BE2C (cell line): ENCODE measurements around the gene TASP1.

ENCODE experiments used
- DNase-seq: peaks from one replicate; pipeline ENCODE4 v3.0.0-alpha.2; 2020
- H3K27me3 ChIP-seq: fragments of 250-450 bp; sonication (Bioruptor Pico); 2 replicates; pipeline ENCODE4 v1.5.1; 2020; ENCODE audit warnings: mild to moderate bottlenecking
- H3K36me3 ChIP-seq: fragments of 250-450 bp; sonication (Bioruptor Pico); 2 replicates; pipeline ENCODE4 v1.5.1; 2020; ENCODE audit warnings: mild to moderate bottlenecking
- H3K4me1 ChIP-seq: fragments of 250-450 bp; sonication (Bioruptor Pico); 2 replicates; pipeline ENCODE4 v1.5.1; 2020
- H3K4me3 ChIP-seq: 2 replicates; pipeline ENCODE4 v1.5.1; 2011; ENCODE audit warnings: low read depth, low read length
- H3K9me3 ChIP-seq: fragments of 250-450 bp; sonication (Bioruptor Pico); 2 replicates; pipeline ENCODE4 v1.5.1; 2020
- TF ChIP-seq, protein P1 (sequence below): IDR thresholded peaks from 2 replicates; pipeline ENCODE4 v1.5.1; 2012; ENCODE audit warnings: mild to moderate bottlenecking, low read depth, low read length

Gene TASP1

DNA sequence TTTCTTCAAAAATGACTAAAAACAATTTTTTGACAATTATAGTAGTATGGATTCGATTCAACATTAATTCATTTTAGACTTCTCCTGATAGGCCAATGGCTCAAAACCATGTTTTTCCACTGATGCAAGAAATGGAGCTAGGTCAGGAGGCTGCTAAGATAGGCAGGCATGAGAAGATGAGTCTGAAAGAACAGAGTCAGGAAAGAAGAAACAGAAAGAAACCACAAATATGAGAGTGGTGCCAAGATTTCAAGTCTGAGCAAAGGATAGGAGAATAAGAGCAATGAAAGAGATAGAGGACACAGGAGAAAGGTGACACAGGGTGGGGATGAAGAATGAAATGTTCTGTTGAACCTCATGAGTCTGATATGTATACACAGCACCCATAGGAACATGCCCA, 112.2 kb downstream of the TASP1 start:
- H3K4me3 ChIP-seq = no peak overlapping the region
- DNase-seq = no peak
- no peaks in the 10 kb centered on the region for H3K9me3 ChIP-seq
- TF ChIP-seq, protein P1, sequence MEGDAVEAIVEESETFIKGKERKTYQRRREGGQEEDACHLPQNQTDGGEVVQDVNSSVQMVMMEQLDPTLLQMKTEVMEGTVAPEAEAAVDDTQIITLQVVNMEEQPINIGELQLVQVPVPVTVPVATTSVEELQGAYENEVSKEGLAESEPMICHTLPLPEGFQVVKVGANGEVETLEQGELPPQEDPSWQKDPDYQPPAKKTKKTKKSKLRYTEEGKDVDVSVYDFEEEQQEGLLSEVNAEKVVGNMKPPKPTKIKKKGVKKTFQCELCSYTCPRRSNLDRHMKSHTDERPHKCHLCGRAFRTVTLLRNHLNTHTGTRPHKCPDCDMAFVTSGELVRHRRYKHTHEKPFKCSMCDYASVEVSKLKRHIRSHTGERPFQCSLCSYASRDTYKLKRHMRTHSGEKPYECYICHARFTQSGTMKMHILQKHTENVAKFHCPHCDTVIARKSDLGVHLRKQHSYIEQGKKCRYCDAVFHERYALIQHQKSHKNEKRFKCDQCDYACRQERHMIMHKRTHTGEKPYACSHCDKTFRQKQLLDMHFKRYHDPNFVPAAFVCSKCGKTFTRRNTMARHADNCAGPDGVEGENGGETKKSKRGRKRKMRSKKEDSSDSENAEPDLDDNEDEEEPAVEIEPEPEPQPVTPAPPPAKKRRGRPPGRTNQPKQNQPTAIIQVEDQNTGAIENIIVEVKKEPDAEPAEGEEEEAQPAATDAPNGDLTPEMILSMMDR = no peak
- no peaks in the 10 kb centered on the region; the same call in 1 of the 2 replicates for H3K36me3 ChIP-seq
- H3K27me3 ChIP-seq = no peaks in the 10 kb centered on the region
- H3K4me1 ChIP-seq = no peaks in the 10 kb centered on the region

DNA sequence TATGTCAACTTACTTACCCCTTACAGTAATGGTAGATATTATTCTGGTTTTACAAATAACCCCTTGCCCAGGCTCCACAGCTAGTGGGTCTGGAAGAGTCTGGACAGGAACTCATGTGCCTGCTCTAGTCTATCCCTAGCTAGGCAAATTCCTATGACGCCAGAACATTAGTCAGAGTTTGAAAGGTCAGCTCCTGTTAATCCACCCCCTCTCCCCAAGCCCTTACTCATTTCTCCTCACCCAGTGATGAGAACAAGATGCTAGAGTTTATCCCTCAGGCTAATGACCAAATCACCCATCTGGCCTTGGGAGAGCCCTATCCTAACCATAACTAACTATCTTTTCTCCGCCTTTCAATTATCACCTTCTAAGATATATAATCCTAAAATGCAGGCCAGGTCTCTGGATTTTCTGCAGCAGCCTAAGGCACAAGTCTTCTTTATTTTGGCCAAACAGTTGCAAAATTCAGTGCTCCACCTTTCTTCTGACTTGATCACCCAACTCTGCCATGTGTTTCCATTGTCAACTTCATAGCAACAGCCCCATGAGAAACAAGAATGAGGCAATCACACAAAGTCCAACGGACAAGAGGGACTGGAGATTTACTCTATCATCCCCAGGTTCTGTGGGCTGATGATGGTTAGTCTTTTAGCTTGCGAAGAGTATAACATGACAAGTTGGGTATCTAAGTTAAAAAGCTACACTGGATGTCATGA, 113.3 kb downstream of the TASP1 start:
- no peaks in the 10 kb centered on the region for H3K4me1 ChIP-seq
- no peak overlapping the region for H3K4me3 ChIP-seq
- H3K9me3 ChIP-seq = no peaks in the 10 kb centered on the region
- H3K36me3 ChIP-seq = no peaks in the 10 kb centered on the region; the same call in 1 of the 2 replicates
- H3K27me3 ChIP-seq = no peaks in the 10 kb centered on the region
- TF ChIP-seq, protein P1 = no peak
- no peak for DNase-seq

DNA sequence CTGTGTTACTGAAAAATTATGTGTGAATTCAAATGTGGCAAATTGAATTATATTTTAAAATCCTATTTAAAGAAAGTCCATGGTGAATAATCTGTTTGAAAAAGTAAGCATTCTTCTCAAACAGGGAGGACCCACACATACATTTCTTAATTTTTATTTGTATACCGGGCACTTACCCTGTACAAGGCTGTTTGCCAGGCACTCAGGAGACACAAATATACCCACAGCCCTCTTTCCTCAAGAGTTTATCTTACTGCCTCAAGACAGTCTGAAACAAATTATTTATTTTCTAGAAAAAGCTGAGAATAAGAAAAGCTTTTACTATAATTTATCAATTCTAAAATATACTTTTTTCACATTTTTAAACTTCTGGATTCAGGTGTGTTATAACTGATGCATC, 114.4 kb downstream of the TASP1 start:
- Histone ChIP-seq H3K27me3 (no peaks in the 10 kb centered on the region), H3K36me3 (no peaks in the 10 kb centered on the region; the same call in 1 of the 2 replicates), H3K4me1 (no peaks in the 10 kb centered on the region), H3K4me3 (no peak overlapping the region), H3K9me3 (no peaks in the 10 kb centered on the region)
- DNase-seq = no peak
- TF ChIP-seq, protein P1 = no peak

DNA sequence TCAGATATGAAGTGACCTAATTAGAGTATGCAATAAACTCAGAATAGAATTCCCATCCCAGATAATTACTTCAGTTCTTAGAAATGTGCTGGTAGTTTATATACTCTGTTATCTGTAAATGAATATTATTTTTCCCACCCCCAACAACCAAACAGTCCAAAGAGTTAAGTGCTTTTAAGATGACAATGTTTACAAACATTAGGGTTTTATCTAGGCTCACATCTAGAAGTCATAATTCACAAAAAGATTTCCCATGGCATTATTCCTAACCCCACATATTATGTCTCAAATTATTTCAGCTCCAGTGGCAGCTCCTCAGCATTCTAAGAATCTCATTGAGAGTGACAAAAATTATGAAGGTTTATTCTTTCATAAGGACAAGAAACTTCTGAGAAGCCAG, 120.9 kb downstream of the TASP1 start:
- H3K4me3 ChIP-seq = no peak overlapping the region
- DNase-seq = no peak
- H3K9me3 ChIP-seq = no peaks in the 10 kb centered on the region
- no peaks in the 10 kb centered on the region for H3K36me3 ChIP-seq
- TF ChIP-seq, protein P1 = no peak
- no peaks in the 10 kb centered on the region for H3K27me3 ChIP-seq
- no peaks in the 10 kb centered on the region for H3K4me1 ChIP-seq

DNA sequence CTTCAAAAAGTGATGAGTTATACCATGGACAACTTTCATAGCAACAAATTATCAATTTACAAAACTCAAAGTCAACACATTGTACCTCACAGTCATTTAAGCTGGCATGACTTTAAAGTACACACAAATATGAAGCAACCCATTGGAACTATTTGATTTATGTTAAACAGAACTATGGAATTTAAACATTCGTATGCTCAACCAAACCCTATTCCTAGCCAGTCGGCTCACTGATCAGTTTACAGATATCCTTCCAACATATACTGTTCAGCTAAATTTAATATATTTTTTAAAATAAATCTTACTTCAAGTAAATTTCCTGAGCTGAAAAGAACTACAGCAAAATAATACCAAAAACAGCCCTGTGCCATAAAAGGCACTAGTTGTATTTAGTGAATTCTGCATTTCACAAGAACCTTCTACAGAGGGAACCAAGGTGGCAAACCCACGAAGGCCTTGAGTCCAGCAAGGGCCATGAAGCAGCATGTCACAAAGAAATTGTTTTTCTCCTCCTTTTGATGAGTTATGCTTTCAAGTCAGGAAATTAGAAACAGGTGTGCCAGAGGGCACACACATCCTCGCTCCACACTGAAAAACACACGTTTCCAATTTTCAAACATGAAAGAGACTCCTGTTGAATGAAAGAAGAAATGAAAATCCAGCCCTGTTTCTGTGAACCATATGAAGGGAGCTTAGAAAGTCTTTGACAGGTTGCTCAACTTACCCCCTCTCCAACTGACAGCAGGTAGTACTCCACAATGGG, 122.8 kb downstream of the TASP1 start:
- H3K4me1 ChIP-seq = no peaks in the 10 kb centered on the region
- no peaks in the 10 kb centered on the region for H3K27me3 ChIP-seq
- peaks cover 3% of the 10 kb centered on the region; the same call in 1 of the 2 replicates for H3K36me3 ChIP-seq
- no peaks in the 10 kb centered on the region for H3K9me3 ChIP-seq
- no peak overlapping the region for H3K4me3 ChIP-seq
- no peak for DNase-seq
- TF ChIP-seq, protein P1 = no peak

DNA sequence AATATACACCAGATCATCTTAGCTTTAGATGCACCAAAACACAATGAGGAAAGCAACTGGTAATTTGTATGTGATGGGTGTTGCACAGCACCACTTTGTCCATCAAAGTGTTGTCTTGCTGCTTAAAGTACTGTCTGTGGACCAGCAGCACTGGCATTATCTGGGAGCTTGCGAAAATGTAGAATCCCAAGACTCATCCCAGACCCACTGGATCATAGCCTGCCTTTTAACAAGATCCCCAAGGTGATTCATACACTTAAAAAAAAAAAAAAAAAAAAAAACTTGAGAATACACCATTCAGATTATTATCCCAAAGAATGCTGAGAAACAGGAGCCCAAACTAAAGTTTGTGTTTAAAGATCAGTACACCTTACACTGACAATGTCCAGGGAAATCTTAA, 123.4 kb downstream of the TASP1 start:
- Histone ChIP-seq H3K9me3 (no peaks in the 10 kb centered on the region), H3K4me1 (no peaks in the 10 kb centered on the region), H3K27me3 (no peaks in the 10 kb centered on the region), H3K4me3 (no peak overlapping the region), H3K36me3 (peaks cover 3% of the 10 kb centered on the region; the same call in 1 of the 2 replicates)
- DNase-seq = no peak
- TF ChIP-seq, protein P1 = no peak
